NCI-H2107 treated with DMSO at 0.1 percent for 48 hours (cell line): ENCODE results near the gene IGSF22.

Experiments
- DNase-seq: peaks from one replicate; lab custom pipeline; 2025; ENCODE audit not compliant: unreplicated experiment; lab: John Stamatoyannopoulos, UW

The IGSF22 gene

GRCh38 chr11:18726040-18726439, at the start of gene IGSF22:
TSS of gene IGSF22 (minus strand) at chr11:18726188. CDS start at chr11:18724236, 1,952 bp downstream.
- DNase-seq, result no peak

GRCh38 chr11:18774801-18775200, 48.8 kb upstream of the IGSF22 start:
- no peak for DNase-seq

- no peak for DNase-seq
Measured at GRCh38 chr11:18773681-18774080, 47.7 kb upstream of the IGSF22 start.

- no peak for DNase-seq
Measured at GRCh38 chr11:18773104-18773503, 47.1 kb upstream of the IGSF22 start.

- DNase-seq, result no peak
Measured at GRCh38 chr11:18772211-18772610, 46.2 kb upstream of the IGSF22 start.

- no peak for DNase-seq
Measured at GRCh38 chr11:18771266-18772035, 45.5 kb upstream of the IGSF22 start.

- no peak for DNase-seq
Measured at GRCh38 chr11:18770479-18771125, 44.6 kb upstream of the IGSF22 start.

- DNase-seq, result no peak
Measured at GRCh38 chr11:18769802-18770456, 43.9 kb upstream of the IGSF22 start.

GRCh38 chr11:18768978-18769377, 43.0 kb upstream of the IGSF22 start:
- DNase-seq, result no peak

- no peak for DNase-seq
Measured at GRCh38 chr11:18768472-18768901, 42.5 kb upstream of the IGSF22 start.

- DNase-seq, result no peak
Measured at GRCh38 chr11:18766015-18766414, 40.0 kb upstream of the IGSF22 start.

- DNase-seq, result peak; percentile 2
Measured at GRCh38 chr11:18765554-18765953, 39.6 kb upstream of the IGSF22 start.

GRCh38 chr11:18761741-18762140, 35.8 kb upstream of the IGSF22 start:
- no peak for DNase-seq

GRCh38 chr11:18761144-18761543, 35.2 kb upstream of the IGSF22 start:
- DNase-seq, result no peak

GRCh38 chr11:18757811-18758210, 31.8 kb upstream of the IGSF22 start:
- no peak for DNase-seq

GRCh38 chr11:18756889-18757288, 30.9 kb upstream of the IGSF22 start:
- no peak for DNase-seq

- DNase-seq, result no peak
Measured at GRCh38 chr11:18754308-18754707, 28.3 kb upstream of the IGSF22 start.

- no peak for DNase-seq
Measured at GRCh38 chr11:18752502-18752901, 26.5 kb upstream of the IGSF22 start.

GRCh38 chr11:18750944-18751343, 25.0 kb upstream of the IGSF22 start:
- DNase-seq, result no peak

GRCh38 chr11:18749681-18750319, 23.8 kb upstream of the IGSF22 start:
- DNase-seq, result no peak

- no peak for DNase-seq
Measured at GRCh38 chr11:18748766-18749365, 22.9 kb upstream of the IGSF22 start.
